ENCODE measurements around the gene CWC22.

The CWC22 gene

GRCh38 chr2:180002198-180002770, 4.8 kb downstream of the CWC22 start:
- H2BK120ac ChIP-seq (ENCODE audit: low read depth, low read length), result no peak overlapping the region
- no CpG with 5 or more reads among the region's 2 CpGs for WGBS (ENCODE audit: extremely low coverage, insufficient coverage, low lambda C conversion rate)
- no peak overlapping the region for H3K18ac ChIP-seq (ENCODE audit: low read length)
- H3K36me3 ChIP-seq (ENCODE audit: control insufficient read depth, insufficient read depth, low read length), result no peaks in the 10 kb centered on the region
- H2BK15ac ChIP-seq (replicated peaks; ENCODE audit: low read depth), result no peak overlapping the region
- H3K56ac ChIP-seq (ENCODE audit: low read length), result no peak overlapping the region
- H4K5ac ChIP-seq (ENCODE audit: low read length), result no peak overlapping the region
- no peak overlapping the region for H4K8ac ChIP-seq (ENCODE audit: low read depth, low read length)
- no peak overlapping the region for H3K9ac ChIP-seq (ENCODE audit: low read length)
- H3K4ac ChIP-seq (ENCODE audit: low read depth, low read length), result no peak overlapping the region
- no peak overlapping the region for H3K27ac ChIP-seq (ENCODE audit: low read depth, low read length)
- no peak overlapping the region for H2BK5ac ChIP-seq (ENCODE audit: low read length)
- H3K4me2 ChIP-seq (ENCODE audit: low read length), result no peak overlapping the region
- H3K4me1 ChIP-seq (ENCODE audit: control insufficient read depth, low read depth, low read length), result no peaks in the 10 kb centered on the region
- DNase-seq, result no peak
- H3K4me3 ChIP-seq (ENCODE audit: low read length), result no peak overlapping the region
- no peak overlapping the region for H2AK5ac ChIP-seq (ENCODE audit: low read length)
- peaks cover 51% of the 10 kb centered on the region for H3K79me2 ChIP-seq (ENCODE audit: control insufficient read depth, insufficient read depth, low read length)
- peaks cover 14% of the 10 kb centered on the region for H3K79me1 ChIP-seq (ENCODE audit: low read length)
- no peaks in the 10 kb centered on the region for H3K27me3 ChIP-seq (ENCODE audit: insufficient read depth, low read length, poor library complexity)
- H3K23ac ChIP-seq (ENCODE audit: low read length), result no peak overlapping the region

GRCh38 chr2:180001726-180002125, 5.4 kb downstream of the CWC22 start:
- Histone ChIP-seq H4K8ac (ENCODE audit: low read depth, low read length) (no peak overlapping the region), H2AK5ac (ENCODE audit: low read length) (no peak overlapping the region), H3K4me2 (ENCODE audit: low read length) (no peak overlapping the region), H3K79me2 (ENCODE audit: control insufficient read depth, insufficient read depth, low read length) (peaks cover 50% of the 10 kb centered on the region), H2BK120ac (ENCODE audit: low read depth, low read length) (no peak overlapping the region), H3K27me3 (ENCODE audit: insufficient read depth, low read length, poor library complexity) (no peaks in the 10 kb centered on the region), H3K4me1 (ENCODE audit: control insufficient read depth, low read depth, low read length) (no peaks in the 10 kb centered on the region), H3K4me3 (ENCODE audit: low read length) (no peak overlapping the region), H3K36me3 (ENCODE audit: control insufficient read depth, insufficient read depth, low read length) (no peaks in the 10 kb centered on the region), H3K79me1 (ENCODE audit: low read length) (peaks cover 14% of the 10 kb centered on the region), H3K23ac (ENCODE audit: low read length) (no peak overlapping the region), H2BK15ac (replicated peaks; ENCODE audit: low read depth) (no peak overlapping the region), H3K56ac (ENCODE audit: low read length) (no peak overlapping the region), H4K5ac (ENCODE audit: low read length) (no peak overlapping the region), H3K27ac (ENCODE audit: low read depth, low read length) (no peak overlapping the region), H3K4ac (ENCODE audit: low read depth, low read length) (no peak overlapping the region), H2BK5ac (ENCODE audit: low read length) (no peak overlapping the region), H3K9ac (ENCODE audit: low read length) (no peak overlapping the region), H3K18ac (ENCODE audit: low read length) (no peak overlapping the region)
- no peak for DNase-seq
- WGBS (ENCODE audit: extremely low coverage, insufficient coverage, low lambda C conversion rate), result no CpG with 5 or more reads among the region's 1 CpG

GRCh38 chr2:180000434-180000833, 6.7 kb downstream of the CWC22 start:
- Histone ChIP-seq H4K8ac (ENCODE audit: low read depth, low read length) (no peak overlapping the region), H2AK5ac (ENCODE audit: low read length) (no peak overlapping the region), H3K79me1 (ENCODE audit: low read length) (peaks cover 15% of the 10 kb centered on the region), H2BK15ac (replicated peaks; ENCODE audit: low read depth) (no peak overlapping the region), H3K4me2 (ENCODE audit: low read length) (no peak overlapping the region), H3K23ac (ENCODE audit: low read length) (no peak overlapping the region), H3K4me3 (ENCODE audit: low read length) (no peak overlapping the region), H2BK120ac (ENCODE audit: low read depth, low read length) (no peak overlapping the region), H3K56ac (ENCODE audit: low read length) (no peak overlapping the region), H3K27ac (ENCODE audit: low read depth, low read length) (no peak overlapping the region), H3K4ac (ENCODE audit: low read depth, low read length) (no peak overlapping the region), H3K9ac (ENCODE audit: low read length) (no peak overlapping the region), H3K4me1 (ENCODE audit: control insufficient read depth, low read depth, low read length) (no peaks in the 10 kb centered on the region), H4K5ac (ENCODE audit: low read length) (no peak overlapping the region), H3K27me3 (ENCODE audit: insufficient read depth, low read length, poor library complexity) (no peaks in the 10 kb centered on the region), H3K79me2 (ENCODE audit: control insufficient read depth, insufficient read depth, low read length) (peaks cover 43% of the 10 kb centered on the region), H2BK5ac (ENCODE audit: low read length) (no peak overlapping the region), H3K36me3 (ENCODE audit: control insufficient read depth, insufficient read depth, low read length) (no peaks in the 10 kb centered on the region), H3K18ac (ENCODE audit: low read length) (no peak overlapping the region)
- no peak for DNase-seq

- H2AK5ac ChIP-seq (ENCODE audit: low read length), result no peak overlapping the region
- DNase-seq, result no peak
- H3K56ac ChIP-seq (ENCODE audit: low read length), result no peak overlapping the region
- no peaks in the 10 kb centered on the region for H3K36me3 ChIP-seq (ENCODE audit: control insufficient read depth, insufficient read depth, low read length)
- H2BK120ac ChIP-seq (ENCODE audit: low read depth, low read length), result no peak overlapping the region
- no peak overlapping the region for H3K27ac ChIP-seq (ENCODE audit: low read depth, low read length)
- H3K23ac ChIP-seq (ENCODE audit: low read length), result no peak overlapping the region
- H3K9ac ChIP-seq (ENCODE audit: low read length), result no peak overlapping the region
- H4K8ac ChIP-seq (ENCODE audit: low read depth, low read length), result no peak overlapping the region
- H3K4ac ChIP-seq (ENCODE audit: low read depth, low read length), result no peak overlapping the region
- H4K5ac ChIP-seq (ENCODE audit: low read length), result no peak overlapping the region
- no peak overlapping the region for H2BK15ac ChIP-seq (replicated peaks; ENCODE audit: low read depth)
- H3K27me3 ChIP-seq (ENCODE audit: insufficient read depth, low read length, poor library complexity), result no peaks in the 10 kb centered on the region
- H3K4me1 ChIP-seq (ENCODE audit: control insufficient read depth, low read depth, low read length), result no peaks in the 10 kb centered on the region
- H3K79me1 ChIP-seq (ENCODE audit: low read length), result peaks cover 15% of the 10 kb centered on the region
- no peak overlapping the region for H3K18ac ChIP-seq (ENCODE audit: low read length)
- H3K79me2 ChIP-seq (ENCODE audit: control insufficient read depth, insufficient read depth, low read length), result peaks cover 35% of the 10 kb centered on the region
- H3K4me3 ChIP-seq (ENCODE audit: low read length), result no peak overlapping the region
- no peak overlapping the region for H2BK5ac ChIP-seq (ENCODE audit: low read length)
- no CpG with 5 or more reads among the region's 4 CpGs for WGBS (ENCODE audit: extremely low coverage, insufficient coverage, low lambda C conversion rate)
- H3K4me2 ChIP-seq (ENCODE audit: low read length), result no peak overlapping the region
These were observed 8.1 kb downstream of the CWC22 start for GRCh38 chr2:179999000-179999399.

- Histone ChIP-seq H3K18ac (ENCODE audit: low read length) (no peak overlapping the region), H3K23ac (ENCODE audit: low read length) (no peak overlapping the region), H3K79me1 (ENCODE audit: low read length) (peaks cover 2% of the 10 kb centered on the region), H3K36me3 (ENCODE audit: control insufficient read depth, insufficient read depth, low read length) (peaks cover 1% of the 10 kb centered on the region), H3K9ac (ENCODE audit: low read length) (no peak overlapping the region), H3K27me3 (ENCODE audit: insufficient read depth, low read length, poor library complexity) (no peaks in the 10 kb centered on the region), H3K4me3 (ENCODE audit: low read length) (no peak overlapping the region), H4K5ac (ENCODE audit: low read length) (no peak overlapping the region), H3K4ac (ENCODE audit: low read depth, low read length) (no peak overlapping the region), H2BK15ac (replicated peaks; ENCODE audit: low read depth) (no peak overlapping the region), H4K8ac (ENCODE audit: low read depth, low read length) (no peak overlapping the region), H2BK120ac (ENCODE audit: low read depth, low read length) (no peak overlapping the region), H3K56ac (ENCODE audit: low read length) (no peak overlapping the region), H2AK5ac (ENCODE audit: low read length) (no peak overlapping the region), H3K4me2 (ENCODE audit: low read length) (no peak overlapping the region), H3K27ac (ENCODE audit: low read depth, low read length) (no peak overlapping the region), H2BK5ac (ENCODE audit: low read length) (no peak overlapping the region), H3K79me2 (ENCODE audit: control insufficient read depth, insufficient read depth, low read length) (peaks cover 11% of the 10 kb centered on the region), H3K4me1 (ENCODE audit: control insufficient read depth, low read depth, low read length) (no peaks in the 10 kb centered on the region)
- no peak for DNase-seq
- no CpG with 5 or more reads among the region's 4 CpGs for WGBS (ENCODE audit: extremely low coverage, insufficient coverage, low lambda C conversion rate)
These were observed 11.2 kb downstream of the CWC22 start for GRCh38 chr2:179995741-179996515.

- no peak overlapping the region for H3K27ac ChIP-seq (ENCODE audit: low read depth, low read length)
- H3K4me3 ChIP-seq (ENCODE audit: low read length), result no peak overlapping the region
- H2BK15ac ChIP-seq (replicated peaks; ENCODE audit: low read depth), result no peak overlapping the region
- H3K4me1 ChIP-seq (ENCODE audit: control insufficient read depth, low read depth, low read length), result no peaks in the 10 kb centered on the region
- WGBS (ENCODE audit: extremely low coverage, insufficient coverage, low lambda C conversion rate), result no CpG with 5 or more reads among the region's 4 CpGs
- H2BK5ac ChIP-seq (ENCODE audit: low read length), result no peak overlapping the region
- H3K23ac ChIP-seq (ENCODE audit: low read length), result no peak overlapping the region
- no peak overlapping the region for H3K18ac ChIP-seq (ENCODE audit: low read length)
- no peak overlapping the region for H4K8ac ChIP-seq (ENCODE audit: low read depth, low read length)
- H3K4ac ChIP-seq (ENCODE audit: low read depth, low read length), result no peak overlapping the region
- H2AK5ac ChIP-seq (ENCODE audit: low read length), result no peak overlapping the region
- no peak overlapping the region for H3K56ac ChIP-seq (ENCODE audit: low read length)
- no peak overlapping the region for H3K4me2 ChIP-seq (ENCODE audit: low read length)
- no peak overlapping the region for H3K9ac ChIP-seq (ENCODE audit: low read length)
- no peaks in the 10 kb centered on the region for H3K27me3 ChIP-seq (ENCODE audit: insufficient read depth, low read length, poor library complexity)
- no peak overlapping the region for H4K5ac ChIP-seq (ENCODE audit: low read length)
- no peak overlapping the region for H2BK120ac ChIP-seq (ENCODE audit: low read depth, low read length)
- peaks cover 2% of the 10 kb centered on the region for H3K79me1 ChIP-seq (ENCODE audit: low read length)
- peaks cover 1% of the 10 kb centered on the region for H3K36me3 ChIP-seq (ENCODE audit: control insufficient read depth, insufficient read depth, low read length)
- peak; percentile 66 for DNase-seq
- peaks cover 6% of the 10 kb centered on the region for H3K79me2 ChIP-seq (ENCODE audit: control insufficient read depth, insufficient read depth, low read length)
These were observed 15.8 kb downstream of the CWC22 start for GRCh38 chr2:179991344-179991743.
